Chondrocyte (in vitro differentiated cells): ENCODE measurements around the gene IL4I1. TPM values are rescaled to one million over a fixed set of nuclear protein-coding genes. Genes with fewer than 3 reads are reported as not detected.

Experiments used
- DNase-seq: peaks from one replicate; pipeline ENCODE4 v3.0.0; 2021; ENCODE audit warnings: mixed read lengths, low spot score
- H3K27ac Mint-ChIP-seq: one replicate; pipeline ENCODE4 v1.8.0; 2021; ENCODE audit warnings: mild to moderate bottlenecking, moderate library complexity, mixed read lengths; ENCODE audit not compliant: unreplicated experiment
- H3K27me3 Mint-ChIP-seq: 2 replicates; pipeline ENCODE4 v1.8.0; 2021; ENCODE audit warnings: low read depth, mixed read lengths
- H3K36me3 Mint-ChIP-seq: 2 replicates; pipeline ENCODE4 v1.8.0; 2021; ENCODE audit warnings: low read depth, mixed read lengths
- H3K4me1 Mint-ChIP-seq: 2 replicates; pipeline ENCODE4 v1.8.0; 2021; ENCODE audit warnings: low read depth, mild to moderate bottlenecking, mixed read lengths
- H3K4me3 Mint-ChIP-seq: one replicate; pipeline ENCODE4 v1.8.0; 2021; ENCODE audit warnings: mild to moderate bottlenecking, moderate library complexity, mixed read lengths; ENCODE audit not compliant: unreplicated experiment
- H3K9me3 Mint-ChIP-seq: 2 replicates; pipeline ENCODE4 v1.8.0; 2021; ENCODE audit warnings: low read depth, mixed read lengths
- CTCF ChIP-seq: fragments of 200-600 bp; sonication (generic); IDR thresholded peaks from 2 replicates; pipeline ENCODE4 v1.5.0; 2021; ENCODE audit warnings: antibody characterized with exemption, mild to moderate bottlenecking, moderate library complexity
- total RNA-seq: library from RNA; stranded (reverse); gene quantifications from 3 replicates; pipeline ENCODE4 v1.2.1, GENCODE V29; 2021

The IL4I1 gene
- total RNA-seq, 1 donor from 2014 or later: 0.17 TPM

GRCh38 chr19:49910179-49910578 lies 13.5 kb upstream of the IL4I1 start:
- Mint-ChIP-seq H3K9me3 (no peaks in the 10 kb centered on the region), H3K4me3 (no peak overlapping the region), H3K4me1 (peaks cover 11% of the 10 kb centered on the region), H3K27ac (no peak overlapping the region), H3K36me3 (peaks cover 19% of the 10 kb centered on the region), H3K27me3 (no peaks in the 10 kb centered on the region)
- no peak for TF ChIP-seq CTCF
- no peak for DNase-seq

DNA sequence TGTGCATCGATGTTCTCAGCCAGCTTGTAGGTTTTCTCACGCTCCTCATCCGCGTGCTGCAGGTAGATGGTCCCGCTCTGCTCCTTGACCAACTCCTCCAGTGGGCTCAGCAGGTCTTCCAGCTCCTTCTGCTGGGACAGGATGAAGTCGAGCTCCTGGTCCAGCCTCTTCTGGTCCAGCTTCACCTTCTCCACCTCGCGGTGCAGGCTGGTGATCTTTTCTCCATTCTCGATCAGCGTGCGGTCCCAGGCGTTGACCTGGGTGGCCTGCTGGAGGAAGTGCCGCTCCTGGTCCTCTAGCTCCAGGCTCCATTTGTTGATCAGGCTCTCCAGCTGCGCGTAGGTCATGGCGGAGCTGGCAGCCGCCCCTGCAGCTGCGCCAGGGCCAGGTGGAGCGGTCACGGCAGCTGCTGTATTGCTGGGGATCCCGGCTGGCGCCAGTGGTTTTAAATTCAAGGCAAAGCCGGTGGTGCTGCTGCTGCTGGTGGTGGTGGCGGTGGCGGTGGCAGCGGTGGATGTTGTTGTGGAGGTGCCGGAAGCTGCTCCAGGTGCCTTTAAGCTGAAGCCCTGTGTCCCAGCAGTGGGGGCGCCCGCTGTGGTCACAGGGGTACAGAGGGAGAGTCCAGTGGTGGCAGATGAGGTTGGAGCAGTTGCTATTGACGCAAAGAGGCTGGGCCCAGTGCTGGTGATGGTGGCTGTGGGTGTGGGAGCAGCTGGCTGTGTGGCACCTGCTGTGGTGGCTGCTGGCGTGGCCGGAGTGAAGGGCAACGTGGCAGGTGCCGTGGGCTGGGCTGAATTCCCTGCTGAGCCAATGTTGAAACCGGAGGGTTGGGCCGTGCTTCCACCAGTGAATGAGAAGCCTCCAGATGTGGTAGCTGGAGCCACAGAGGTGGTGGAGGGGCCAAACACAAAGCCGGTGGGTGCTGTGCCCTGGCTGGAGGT lies 12.1 kb upstream of the IL4I1 start:
- TF ChIP-seq CTCF: no peak
- no peaks in the 10 kb centered on the region for H3K27me3 Mint-ChIP-seq
- peaks cover 16% of the 10 kb centered on the region for H3K36me3 Mint-ChIP-seq
- H3K4me1 Mint-ChIP-seq: peaks cover 11% of the 10 kb centered on the region
- H3K27ac Mint-ChIP-seq: no peak overlapping the region
- DNase-seq: no peak
- H3K9me3 Mint-ChIP-seq: no peaks in the 10 kb centered on the region
- H3K4me3 Mint-ChIP-seq: no peak overlapping the region

DNA sequence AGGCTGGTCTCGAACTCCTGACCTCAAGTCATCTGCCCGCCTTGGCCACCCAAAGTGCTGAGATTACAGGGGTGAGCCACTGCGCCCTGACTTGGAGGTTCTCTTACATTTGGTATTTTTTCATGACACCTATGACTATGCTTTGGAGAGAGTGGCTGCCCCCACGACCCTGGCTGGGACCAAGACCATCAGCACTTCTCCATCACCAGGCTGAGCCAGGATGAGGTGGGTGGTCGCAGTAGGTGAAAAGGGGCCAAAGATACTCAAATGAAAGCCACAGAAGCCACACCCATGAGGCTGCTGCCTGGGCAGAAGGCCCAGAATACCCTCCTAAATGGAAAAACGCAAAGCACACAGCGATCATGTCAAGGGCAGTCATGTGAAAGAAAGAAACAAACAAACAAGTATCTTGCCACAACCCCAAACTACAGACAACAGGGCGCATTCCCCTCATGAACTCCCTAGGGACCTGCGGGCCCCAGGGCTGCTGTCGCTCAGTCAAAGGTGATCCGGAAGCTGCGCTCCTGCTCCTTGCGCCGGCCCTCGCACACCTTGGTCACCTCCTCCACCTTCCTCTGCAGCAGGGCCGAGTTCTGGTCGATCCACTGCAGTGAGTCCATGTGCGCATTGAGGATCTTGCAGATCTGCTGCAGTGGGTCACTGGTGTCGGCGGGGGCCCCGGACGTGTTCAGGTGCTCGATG lies 11.2 kb upstream of the IL4I1 start:
- no peaks in the 10 kb centered on the region for H3K9me3 Mint-ChIP-seq

GRCh38 chr19:49906879-49907564 lies 10.3 kb upstream of the IL4I1 start:
- DNase-seq: no peak
- Mint-ChIP-seq H3K27me3 (no peaks in the 10 kb centered on the region), H3K36me3 (peaks cover 15% of the 10 kb centered on the region), H3K4me1 (peaks cover 11% of the 10 kb centered on the region), H3K27ac (no peak overlapping the region), H3K9me3 (no peaks in the 10 kb centered on the region), H3K4me3 (no peak overlapping the region)
- no peak for TF ChIP-seq CTCF

More for the DNA sequence above, 11.2 kb upstream of the IL4I1 start:
- peaks cover 15% of the 10 kb centered on the region for H3K36me3 Mint-ChIP-seq
- no peak for TF ChIP-seq CTCF
- no peak overlapping the region for H3K27ac Mint-ChIP-seq
- no peak for DNase-seq
- no peak overlapping the region for H3K4me3 Mint-ChIP-seq
- H3K27me3 Mint-ChIP-seq: no peaks in the 10 kb centered on the region
- peaks cover 11% of the 10 kb centered on the region for H3K4me1 Mint-ChIP-seq

DNA sequence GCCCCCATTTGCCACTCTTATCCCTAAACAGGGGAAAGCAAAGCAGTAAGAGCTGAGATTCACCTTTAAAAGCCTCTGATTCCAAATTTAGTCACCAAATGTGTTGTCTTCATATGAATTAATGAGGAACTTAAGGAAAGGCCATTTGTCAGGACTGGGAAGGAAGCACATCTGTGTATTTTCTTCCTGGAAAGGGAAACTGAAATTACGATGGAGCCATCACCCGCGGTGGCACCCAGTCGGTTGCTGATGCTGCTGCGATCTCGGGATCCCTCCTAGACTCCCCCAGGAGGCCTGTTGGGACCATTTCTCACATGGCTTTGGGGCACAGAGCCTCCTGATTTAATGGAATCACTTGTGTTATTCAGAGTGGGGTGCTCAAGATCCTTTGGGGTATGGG lies 7.4 kb upstream of the IL4I1 start:
- no peaks in the 10 kb centered on the region for H3K4me1 Mint-ChIP-seq
- H3K4me3 Mint-ChIP-seq: no peak overlapping the region
- H3K9me3 Mint-ChIP-seq: no peaks in the 10 kb centered on the region
- peaks cover 13% of the 10 kb centered on the region for H3K36me3 Mint-ChIP-seq
- no peak overlapping the region for H3K27ac Mint-ChIP-seq
- H3K27me3 Mint-ChIP-seq: no peaks in the 10 kb centered on the region
- no peak for TF ChIP-seq CTCF
- DNase-seq: no peak
